PC-3 (cell line): ENCODE measurements around the gene OR4C5.
"Not testable (repeated sequence)": the region's sequence is repeated elsewhere in the genome, so short reads cannot be mapped to it uniquely, and the experiment has no call there.

Experiments
- CTCF ChIP-seq: fragments of 300-600 bp; sonication (generic); conservative IDR thresholded peaks from 2 replicates; pipeline ENCODE4 v1.5.1; 2017; ENCODE audit warnings: antibody characterized with exemption, low read depth, mild to moderate bottlenecking, low read length
- EZH2phosphoT487 ChIP-seq: fragments of 300-600 bp; sonication (generic); IDR thresholded peaks from 2 replicates; pipeline ENCODE4 v1.6.1; 2018; ENCODE audit warnings: mild to moderate bottlenecking, antibody characterized with exemption, low read length, borderline replicate concordance

DNA sequence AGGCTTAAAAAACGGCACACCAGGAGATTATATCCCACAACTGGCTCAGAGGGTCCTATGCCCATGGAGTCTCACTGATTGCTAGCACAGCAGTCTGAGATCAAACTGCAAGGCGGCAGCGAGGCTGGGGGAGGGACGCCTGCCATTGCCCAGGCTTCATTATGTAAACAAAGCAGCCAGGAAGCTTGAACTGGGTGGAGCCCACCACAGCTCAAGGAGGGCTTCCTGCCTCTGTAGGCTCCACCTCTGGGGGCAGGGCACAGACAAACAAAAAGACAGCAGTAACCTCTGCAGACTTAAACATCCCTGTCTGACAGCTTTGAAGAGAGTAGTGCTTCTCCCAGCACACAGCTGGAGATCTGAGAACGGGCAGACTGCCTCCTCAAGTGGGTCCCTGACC, 20.0 kb downstream of the OR4C5 start:
- TF ChIP-seq CTCF, EZH2phosphoT487: not testable (repeated sequence)
